GM12864 (cell line): ENCODE measurements around the gene PPP1CC.
A peak's percentile ranks its signal among the peaks of the same experiment; 100 is the strongest.

ENCODE experiments used
- DNase-seq: peaks from one replicate; pipeline ENCODE4 v3.0.0-alpha.2; 2011; ENCODE audit warnings: low read depth
- H3K4me3 ChIP-seq: 2 replicates; pipeline ENCODE4 v1.5.1; 2011; ENCODE audit warnings: mild to moderate bottlenecking, low read depth, low read length, control low read depth
- TF ChIP-seq, protein P1 (sequence below): IDR thresholded peaks from 2 replicates; pipeline ENCODE4 v1.5.1; 2011; ENCODE audit warnings: low read depth, mild to moderate bottlenecking, moderate library complexity, low read length, control low read depth, inconsistent platforms; ENCODE audit errors: missing control alignments

PPP1CC gene

GRCh38 chr12:110744151-110744571 is 1.5 kb upstream of the PPP1CC start:
- no peak for DNase-seq
- TF ChIP-seq, protein P1, sequence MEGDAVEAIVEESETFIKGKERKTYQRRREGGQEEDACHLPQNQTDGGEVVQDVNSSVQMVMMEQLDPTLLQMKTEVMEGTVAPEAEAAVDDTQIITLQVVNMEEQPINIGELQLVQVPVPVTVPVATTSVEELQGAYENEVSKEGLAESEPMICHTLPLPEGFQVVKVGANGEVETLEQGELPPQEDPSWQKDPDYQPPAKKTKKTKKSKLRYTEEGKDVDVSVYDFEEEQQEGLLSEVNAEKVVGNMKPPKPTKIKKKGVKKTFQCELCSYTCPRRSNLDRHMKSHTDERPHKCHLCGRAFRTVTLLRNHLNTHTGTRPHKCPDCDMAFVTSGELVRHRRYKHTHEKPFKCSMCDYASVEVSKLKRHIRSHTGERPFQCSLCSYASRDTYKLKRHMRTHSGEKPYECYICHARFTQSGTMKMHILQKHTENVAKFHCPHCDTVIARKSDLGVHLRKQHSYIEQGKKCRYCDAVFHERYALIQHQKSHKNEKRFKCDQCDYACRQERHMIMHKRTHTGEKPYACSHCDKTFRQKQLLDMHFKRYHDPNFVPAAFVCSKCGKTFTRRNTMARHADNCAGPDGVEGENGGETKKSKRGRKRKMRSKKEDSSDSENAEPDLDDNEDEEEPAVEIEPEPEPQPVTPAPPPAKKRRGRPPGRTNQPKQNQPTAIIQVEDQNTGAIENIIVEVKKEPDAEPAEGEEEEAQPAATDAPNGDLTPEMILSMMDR = no peak
- no peak overlapping the region for H3K4me3 ChIP-seq

DNA sequence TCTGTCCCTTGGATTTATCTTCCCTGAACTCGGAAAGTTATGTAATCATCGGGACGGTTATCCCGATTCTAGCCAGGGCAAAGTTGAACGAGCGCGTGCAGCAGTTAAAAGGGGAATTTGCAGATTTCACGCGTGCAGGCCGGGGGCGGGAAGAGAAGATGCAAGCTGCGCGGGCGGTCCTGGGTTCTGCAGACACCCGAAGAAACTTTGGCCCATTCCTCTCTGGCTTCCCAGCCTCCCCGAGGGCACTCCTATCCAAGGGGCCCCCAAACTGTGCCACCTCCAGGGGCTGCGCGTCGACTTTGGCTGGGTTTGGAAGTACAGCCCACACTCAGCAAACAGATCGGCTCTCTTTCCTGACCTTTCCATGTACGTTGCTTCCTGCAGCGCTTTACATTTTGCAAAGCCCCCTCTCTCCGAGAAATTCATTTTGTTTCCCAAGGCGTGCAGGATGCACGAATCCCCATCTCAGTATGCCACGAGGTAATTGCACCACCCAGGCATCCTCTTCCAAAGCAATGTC is 941 bp upstream of the PPP1CC start:
- H3K4me3 ChIP-seq = peak overlapping the region; percentile 74; the same call in 1 of the 2 replicates
- TF ChIP-seq, protein P1 = no peak
- DNase-seq = no peak

DNA sequence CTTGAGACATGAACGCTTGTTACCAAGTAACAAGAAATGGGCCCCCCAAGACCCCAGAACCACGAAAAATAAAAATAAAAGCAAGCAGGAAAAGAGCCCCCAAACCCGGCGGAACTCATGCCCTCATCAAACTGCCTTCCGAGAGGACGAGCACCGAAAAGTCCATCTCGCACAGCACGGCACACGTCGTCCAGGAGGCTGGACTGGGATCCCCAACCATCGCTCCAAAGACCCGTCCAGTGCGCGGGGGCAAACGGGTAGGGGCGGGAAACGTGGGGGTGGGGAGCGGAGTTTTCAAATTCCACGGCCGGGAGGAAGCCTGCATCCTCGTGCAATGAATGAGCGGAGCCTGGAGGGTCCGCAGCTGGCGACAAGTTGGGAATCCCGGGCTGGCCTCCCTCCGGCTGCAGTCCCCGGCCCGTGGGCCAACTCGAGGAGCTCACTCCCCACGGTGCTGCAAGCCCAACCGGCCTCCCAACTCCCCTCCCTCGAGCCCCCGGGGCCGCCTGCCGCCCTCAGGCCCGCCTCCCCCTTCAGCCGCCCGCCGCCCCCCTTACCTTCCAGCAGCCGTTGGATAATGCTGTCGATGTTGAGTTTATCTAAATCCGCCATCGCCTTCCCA is 484 bp downstream of the PPP1CC start:
- TF ChIP-seq, protein P1 = no peak
- H3K4me3 ChIP-seq = peak overlapping the region; percentile 94
- DNase-seq = no peak

DNA sequence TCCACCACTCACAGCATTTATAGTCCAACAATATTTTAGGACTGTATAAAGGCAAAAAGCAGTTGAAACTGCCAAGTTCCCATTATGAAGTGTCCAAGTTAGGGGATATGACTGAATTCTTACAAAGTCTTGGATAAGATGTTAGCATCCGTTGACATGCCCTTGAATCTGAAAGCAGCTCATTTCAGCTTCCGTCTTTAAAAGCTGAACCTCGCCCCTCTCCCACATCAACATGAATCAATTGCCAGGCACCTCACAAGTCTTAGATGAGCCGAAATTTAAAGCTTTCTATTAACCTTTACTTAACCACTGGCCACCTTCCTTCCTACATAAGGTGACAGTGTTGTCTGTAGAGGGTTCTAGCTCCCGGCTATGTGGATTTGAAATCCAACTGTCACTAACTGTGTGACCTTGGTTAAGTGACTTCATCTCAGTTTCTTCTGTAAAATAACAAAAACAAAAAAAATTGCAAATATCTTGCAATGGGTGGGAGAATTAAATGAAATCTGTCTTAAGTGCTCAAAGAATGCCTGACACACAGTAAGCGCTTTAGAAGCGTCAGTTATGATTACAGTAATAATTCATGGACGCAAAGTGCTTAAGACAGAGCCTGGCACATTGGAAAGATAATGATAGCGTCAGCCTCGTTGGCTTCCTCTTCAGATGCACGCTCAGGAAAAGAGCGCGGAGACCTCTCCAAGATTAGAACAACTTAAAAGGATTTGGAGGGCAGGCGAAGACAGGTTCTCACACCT is 1.2 kb downstream of the PPP1CC start:
- H3K4me3 ChIP-seq = peak overlapping the region; percentile 94
- no peak for DNase-seq

DNA sequence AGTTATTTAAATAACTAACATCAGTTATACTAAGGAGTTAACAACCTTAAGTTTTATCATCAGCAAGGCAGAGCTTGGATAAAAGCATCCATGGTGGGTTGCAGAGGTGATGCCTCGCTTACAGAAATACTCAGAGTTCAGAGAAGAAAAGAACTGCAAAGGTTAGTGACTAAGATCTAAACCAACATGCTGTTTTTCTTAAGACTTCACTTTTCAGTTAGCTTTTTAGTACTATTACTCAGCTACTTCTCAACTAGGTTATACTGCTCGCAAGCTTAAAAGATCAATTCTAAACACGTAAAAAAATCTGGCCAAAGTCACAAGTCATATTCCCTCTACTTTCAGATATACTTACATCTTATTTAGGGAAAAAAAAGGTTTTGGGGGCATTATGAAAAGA is 2.8 kb downstream of the PPP1CC start:
- DNase-seq = no peak
- H3K4me3 ChIP-seq = peak overlapping the region; percentile 94
- TF ChIP-seq, protein P1 = no peak

More for the DNA sequence above, 1.2 kb downstream of the PPP1CC start:
- TF ChIP-seq, protein P1 = no peak

GRCh38 chr12:110739488-110739887 is 3.2 kb downstream of the PPP1CC start:
- DNase-seq = no peak
- peak overlapping the region; percentile 94 for H3K4me3 ChIP-seq
- TF ChIP-seq, protein P1 = no peak
